Glutamatergic neuron (in vitro differentiated cells): Measurements from ENCODE around the gene COPZ1. TPM values are rescaled to one million over a fixed set of nuclear protein-coding genes. Genes with fewer than 3 reads are reported as not detected.

ENCODE experiments used
- DNase-seq: peaks from one replicate; pipeline ENCODE4 v3.0.0; 2022
- H3K27ac Mint-ChIP-seq: one replicate; pipeline ENCODE4 v1.8.0; 2020; ENCODE audit warnings: mild to moderate bottlenecking, mixed read lengths, inconsistent platforms; ENCODE audit not compliant: unreplicated experiment
- H3K27me3 Mint-ChIP-seq: one replicate; pipeline ENCODE4 v1.8.0; 2020; ENCODE audit warnings: mild to moderate bottlenecking, moderate library complexity, mixed read lengths, inconsistent platforms; ENCODE audit not compliant: unreplicated experiment
- H3K36me3 Mint-ChIP-seq: one replicate; pipeline ENCODE4 v1.8.0; 2020; ENCODE audit warnings: mild to moderate bottlenecking, mixed read lengths, inconsistent platforms; ENCODE audit not compliant: unreplicated experiment
- H3K4me1 Mint-ChIP-seq: one replicate; pipeline ENCODE4 v1.8.0; 2020; ENCODE audit warnings: mild to moderate bottlenecking, low read depth, mixed read lengths, inconsistent platforms; ENCODE audit not compliant: unreplicated experiment
- H3K4me3 Mint-ChIP-seq: one replicate; pipeline ENCODE4 v1.8.0; 2020; ENCODE audit warnings: mild to moderate bottlenecking, mixed read lengths, inconsistent platforms; ENCODE audit not compliant: unreplicated experiment
- H3K9me3 Mint-ChIP-seq: one replicate; pipeline ENCODE4 v1.8.0; 2020; ENCODE audit warnings: mild to moderate bottlenecking, moderate library complexity, mixed read lengths, inconsistent platforms; ENCODE audit not compliant: unreplicated experiment
- CTCF ChIP-seq: fragments of 200-600 bp; sonication (generic); IDR thresholded peaks from one replicate; pipeline ENCODE4 v1.5.0; 2021; ENCODE audit not compliant: partially characterized antibody, unreplicated experiment
- total RNA-seq: library from RNA; stranded (reverse); fragmentation: NEBNext Ultra II Directional; extraction: Animal tissue kit (Norgen Biotek cat#: 25700); gene quantifications from one replicate; pipeline ENCODE4 v1.2.1, GENCODE V29; 2021; ENCODE audit not compliant: unreplicated experiment

The COPZ1 gene
- total RNA-seq, 1 donor from 2014 or later = 88.6 TPM

GRCh38 chr12:54363047-54363446 is 38.1 kb downstream of the COPZ1 start:
- DNase-seq = no peak
- peaks cover 7% of the 10 kb centered on the region for H3K4me1 Mint-ChIP-seq
- no peaks in the 10 kb centered on the region for H3K36me3 Mint-ChIP-seq
- peaks cover 2% of the 10 kb centered on the region for H3K27me3 Mint-ChIP-seq
- H3K9me3 Mint-ChIP-seq = peaks cover 3% of the 10 kb centered on the region
- TF ChIP-seq CTCF = no peak
- H3K27ac Mint-ChIP-seq = no peak overlapping the region
- no peak overlapping the region for H3K4me3 Mint-ChIP-seq

DNA sequence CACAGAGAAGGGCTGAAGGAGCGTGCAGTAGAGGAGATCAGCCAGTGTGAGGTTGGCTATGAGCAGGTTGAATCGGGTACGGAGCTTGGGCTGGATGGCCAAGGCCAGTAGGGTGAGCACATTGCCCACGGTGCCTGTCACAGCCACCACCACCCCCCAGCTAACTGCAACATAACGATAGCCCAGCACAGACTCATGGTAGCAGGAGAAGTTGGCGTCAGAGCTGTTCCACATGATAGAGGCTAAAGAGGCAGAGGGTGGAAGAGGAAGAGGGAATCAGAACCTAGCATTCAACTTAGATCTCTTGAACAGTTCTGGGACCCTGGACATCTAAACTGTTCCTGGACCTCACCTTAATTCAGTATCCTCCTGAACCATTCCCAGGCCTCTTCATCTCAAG is 38.7 kb downstream of the COPZ1 start:
- H3K27me3 Mint-ChIP-seq = peaks cover 2% of the 10 kb centered on the region
- DNase-seq = no peak
- H3K4me1 Mint-ChIP-seq = peaks cover 10% of the 10 kb centered on the region
- H3K27ac Mint-ChIP-seq = no peak overlapping the region
- no peak overlapping the region for H3K4me3 Mint-ChIP-seq
- no peak for TF ChIP-seq CTCF
- peaks cover 3% of the 10 kb centered on the region for H3K9me3 Mint-ChIP-seq
- H3K36me3 Mint-ChIP-seq = no peaks in the 10 kb centered on the region

DNA sequence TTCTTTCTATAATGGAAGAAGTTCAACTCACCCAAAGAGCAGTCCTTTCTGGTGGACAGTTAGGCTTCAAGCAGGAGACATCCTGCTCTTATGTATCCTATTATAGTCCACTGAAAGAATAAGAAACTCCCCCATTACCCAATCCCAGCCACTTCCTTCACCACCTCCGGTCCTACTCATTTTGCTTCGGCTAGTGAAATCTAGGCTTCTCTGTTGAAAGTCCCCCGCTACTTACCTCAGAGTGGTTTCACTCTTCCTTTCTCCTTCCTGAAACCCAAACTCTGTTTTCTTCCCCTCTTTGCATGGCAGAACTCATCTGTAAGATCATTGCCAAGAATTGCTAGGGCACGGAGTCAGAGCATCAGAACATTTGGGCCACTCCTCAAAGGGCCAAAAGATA is 39.5 kb downstream of the COPZ1 start, which contains the start of gene GPR84:
Gene GPR84 (minus strand): TSS at position 74 of the 400 bp plus-strand sequence. CDS start 635 bp downstream, outside the sequence.
- DNase-seq = no peak
- Mint-ChIP-seq H3K9me3 (peaks cover 3% of the 10 kb centered on the region), H3K27ac (no peak within 1 kb of the TSS), H3K27me3 (peaks cover 5% of the 10 kb centered on the region), H3K4me1 (peaks cover 15% of the 10 kb centered on the region), H3K4me3 (no peak within 1 kb of the TSS), H3K36me3 (no peaks in the 10 kb centered on the region)
- no peak for TF ChIP-seq CTCF

DNA sequence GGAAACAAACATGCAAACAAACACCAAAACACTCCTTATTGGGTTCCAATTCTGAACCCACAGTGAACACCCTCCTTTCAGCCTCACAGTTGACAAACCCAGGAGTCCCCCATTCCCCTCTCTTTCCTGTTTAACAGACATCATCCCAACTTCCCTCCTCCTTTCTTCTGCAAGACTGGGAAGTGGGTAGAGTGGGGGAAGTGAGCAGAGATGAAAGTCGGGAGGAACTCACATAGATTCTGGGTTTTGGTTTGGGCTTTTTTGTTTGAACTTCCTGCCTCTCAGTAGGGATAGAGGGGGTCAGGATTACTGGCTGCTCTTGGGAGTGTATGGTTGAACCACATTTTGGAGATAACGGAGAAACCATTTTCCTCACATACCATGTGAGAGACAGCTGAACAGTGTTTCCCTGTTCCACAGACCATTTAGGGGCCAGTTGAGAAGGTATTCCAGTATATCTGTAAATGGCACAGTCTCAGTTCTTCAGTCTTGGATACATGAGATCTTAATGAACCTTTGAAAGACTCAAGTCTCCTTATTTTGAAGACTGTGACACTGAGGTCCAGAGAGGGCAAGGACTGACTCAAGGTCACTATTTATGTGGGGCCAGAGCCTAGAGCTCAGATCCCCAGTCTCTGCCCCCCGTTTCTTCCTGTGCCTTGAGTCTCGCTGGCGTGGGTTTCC is 43.2 kb downstream of the COPZ1 start:
- Mint-ChIP-seq H3K4me1 (peaks cover 12% of the 10 kb centered on the region), H3K36me3 (no peaks in the 10 kb centered on the region), H3K27ac (no peak overlapping the region), H3K4me3 (peak overlapping the region; percentile 70), H3K9me3 (peaks cover 2% of the 10 kb centered on the region), H3K27me3 (peaks cover 5% of the 10 kb centered on the region)
- DNase-seq = no peak
- TF ChIP-seq CTCF = no peak
